ENCODE data around the gene GAS7. TPM values are rescaled to one million over a fixed set of nuclear protein-coding genes. Genes with fewer than 3 reads are reported as not detected.

GAS7 gene
- total and polyA plus RNA-seq, 2 of the 13 experiments (the other 11 are each of a cell fraction or from before 2014, with no cell fraction given) = 1.0 to 5.2 TPM

DNA sequence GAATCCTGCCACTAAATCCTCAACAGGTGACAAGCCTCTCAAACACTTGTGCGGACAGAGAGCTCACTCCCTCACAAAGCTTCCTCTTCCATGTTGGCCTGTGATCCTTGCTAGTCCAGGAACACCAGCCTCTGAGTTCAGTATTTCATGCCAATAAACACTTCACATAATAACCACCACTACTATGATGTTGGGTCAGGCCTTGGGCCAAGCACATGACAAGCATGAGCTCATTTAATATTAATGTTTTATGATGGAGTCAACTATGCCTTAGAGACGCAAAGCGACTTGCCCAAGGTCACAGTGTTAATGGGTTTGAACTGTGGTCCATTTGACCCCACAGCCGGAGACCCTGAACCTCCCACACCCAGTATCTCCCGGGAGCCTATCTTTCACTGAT is 129.1 kb downstream of the GAS7 start:
- DNase-seq (ENCODE audit: low spot score) = no peak
- CTCF ChIA-PET (ENCODE audit: low intra/inter-chr PET ratio, low total read pairs) = no interaction called here
- intact Hi-C loops (cut with micrococcal nuclease; ENCODE audit: unreplicated experiment) (no loop called here), in situ Hi-C loops (cut with HindIII; ENCODE audit: extremely low pct_ligation_motif_present, low pct_unique_long_range_greater_than_20kb) (no loop called here)
- Histone ChIP-seq H2AFZ (ENCODE audit: low read length) (no peak overlapping the region), H4K20me1 (ENCODE audit: insufficient read depth, low read length) (no peaks in the 10 kb centered on the region), H3K27ac (ENCODE audit: extremely low read length, insufficient read depth, low read length) (no peak overlapping the region), H3K4me2 (ENCODE audit: low read depth, low read length) (no peak overlapping the region), H3K4me3 (replicated peaks in 1 of 3; ENCODE audit: insufficient read depth in 1 of 3, low read depth in 2 of 3, low read length in 3 of 3) (no peak overlapping the region), H3K4me1 (ENCODE audit: insufficient read depth, low read length) (no peaks in the 10 kb centered on the region), H3K9ac (ENCODE audit: insufficient read depth, low read depth, low read length) (no peak overlapping the region), H3K79me2 (ENCODE audit: insufficient read depth, low read length) (no peaks in the 10 kb centered on the region), H3K36me3 (replicated peaks in 1 of 2; ENCODE audit: control insufficient read depth in 1 of 2, insufficient read depth in 2 of 2, low read length in 2 of 2) (no peaks in the 10 kb centered on the region), H3K9me3 (ENCODE audit: low read length) (0 out of 2 replicates have a peak, but pooled peaks cover 8% of the 10 kb centered on the region), H3K27me3 (ENCODE audit: control insufficient read depth in 1 of 2, insufficient read depth in 2 of 2, low read length in 2 of 2) (peaks cover 0 to 24% of the 10 kb centered on the region in 2 experiments; a peak in 2 of 5 replicates)
- BruUV-seq (replicated peaks) = no TSS peak
- POLR2A ChIA-PET = no interaction called here
- no peak for FAIRE-seq
- no peak for ATAC-seq
- TF ChIP-seq ZNF337 (CRISPR knock-in tag; IDR thresholded peaks at IDR 0.05; ENCODE audit: borderline replicate concordance, low read depth) (no peak), SYNCRIP (IDR thresholded peaks at IDR 0.05; ENCODE audit: insufficient read depth, low read depth, low read length) (no peak), SMARCE1 (IDR thresholded peaks at IDR 0.05; ENCODE audit: borderline replicate concordance) (no peak), GABPA (IDR thresholded peaks at IDR 0.05; ENCODE audit: low read depth, low read length) (no peak), GABPA (CRISPR knock-in tag; IDR thresholded peaks at IDR 0.05; ENCODE audit: low read depth) (no peak), EHMT2 (IDR thresholded peaks at IDR 0.05; ENCODE audit: borderline replicate concordance, low read depth, low read length) (no peak), GATAD1 (CRISPR knock-in tag; IDR thresholded peaks at IDR 0.05) (no peak), SNAI1 (CRISPR knock-in tag; IDR thresholded peaks at IDR 0.05; ENCODE audit: borderline replicate concordance) (no peak), NFRKB (IDR thresholded peaks at IDR 0.05) (no peak), ZNF138 (CRISPR knock-in tag; IDR thresholded peaks at IDR 0.05; ENCODE audit: low read depth) (no peak)
- TF ChIP-seq, protein P1, sequence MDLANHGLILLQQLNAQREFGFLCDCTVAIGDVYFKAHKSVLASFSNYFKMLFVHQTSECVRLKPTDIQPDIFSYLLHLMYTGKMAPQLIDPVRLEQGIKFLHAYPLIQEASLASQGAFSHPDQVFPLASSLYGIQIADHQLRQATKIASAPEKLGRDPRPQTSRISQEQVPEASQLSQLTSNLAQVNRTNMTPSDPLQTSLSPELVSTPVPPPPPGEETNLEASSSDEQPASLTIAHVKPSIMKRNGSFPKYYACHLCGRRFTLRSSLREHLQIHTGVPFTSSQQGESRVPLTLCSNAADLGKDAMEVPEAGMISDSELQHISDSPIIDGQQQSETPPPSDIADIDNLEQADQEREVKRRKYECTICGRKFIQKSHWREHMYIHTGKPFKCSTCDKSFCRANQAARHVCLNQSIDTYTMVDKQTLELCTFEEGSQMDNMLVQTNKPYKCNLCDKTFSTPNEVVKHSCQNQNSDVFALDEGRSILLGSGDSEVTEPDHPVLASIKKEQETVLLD (CRISPR knock-in tag; IDR thresholded peaks at IDR 0.05; ENCODE audit: low read depth) = no peak
- TF ChIP-seq, protein P2, sequence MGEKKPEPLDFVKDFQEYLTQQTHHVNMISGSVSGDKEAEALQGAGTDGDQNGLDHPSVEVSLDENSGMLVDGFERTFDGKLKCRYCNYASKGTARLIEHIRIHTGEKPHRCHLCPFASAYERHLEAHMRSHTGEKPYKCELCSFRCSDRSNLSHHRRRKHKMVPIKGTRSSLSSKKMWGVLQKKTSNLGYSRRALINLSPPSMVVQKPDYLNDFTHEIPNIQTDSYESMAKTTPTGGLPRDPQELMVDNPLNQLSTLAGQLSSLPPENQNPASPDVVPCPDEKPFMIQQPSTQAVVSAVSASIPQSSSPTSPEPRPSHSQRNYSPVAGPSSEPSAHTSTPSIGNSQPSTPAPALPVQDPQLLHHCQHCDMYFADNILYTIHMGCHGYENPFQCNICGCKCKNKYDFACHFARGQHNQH (CRISPR knock-in tag; IDR thresholded peaks at IDR 0.05) = no peak
- TF ChIP-seq, protein P3, sequence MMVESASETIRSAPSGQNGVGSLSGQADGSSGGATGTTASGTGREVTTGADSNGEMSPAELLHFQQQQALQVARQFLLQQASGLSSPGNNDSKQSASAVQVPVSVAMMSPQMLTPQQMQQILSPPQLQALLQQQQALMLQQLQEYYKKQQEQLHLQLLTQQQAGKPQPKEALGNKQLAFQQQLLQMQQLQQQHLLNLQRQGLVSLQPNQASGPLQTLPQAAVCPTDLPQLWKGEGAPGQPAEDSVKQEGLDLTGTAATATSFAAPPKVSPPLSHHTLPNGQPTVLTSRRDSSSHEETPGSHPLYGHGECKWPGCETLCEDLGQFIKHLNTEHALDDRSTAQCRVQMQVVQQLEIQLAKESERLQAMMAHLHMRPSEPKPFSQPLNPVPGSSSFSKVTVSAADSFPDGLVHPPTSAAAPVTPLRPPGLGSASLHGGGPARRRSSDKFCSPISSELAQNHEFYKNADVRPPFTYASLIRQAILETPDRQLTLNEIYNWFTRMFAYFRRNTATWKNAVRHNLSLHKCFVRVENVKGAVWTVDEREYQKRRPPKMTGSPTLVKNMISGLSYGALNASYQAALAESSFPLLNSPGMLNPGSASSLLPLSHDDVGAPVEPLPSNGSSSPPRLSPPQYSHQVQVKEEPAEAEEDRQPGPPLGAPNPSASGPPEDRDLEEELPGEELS (CRISPR knock-in tag; IDR thresholded peaks at IDR 0.05) = no peak
- TF ChIP-seq, protein P4, sequence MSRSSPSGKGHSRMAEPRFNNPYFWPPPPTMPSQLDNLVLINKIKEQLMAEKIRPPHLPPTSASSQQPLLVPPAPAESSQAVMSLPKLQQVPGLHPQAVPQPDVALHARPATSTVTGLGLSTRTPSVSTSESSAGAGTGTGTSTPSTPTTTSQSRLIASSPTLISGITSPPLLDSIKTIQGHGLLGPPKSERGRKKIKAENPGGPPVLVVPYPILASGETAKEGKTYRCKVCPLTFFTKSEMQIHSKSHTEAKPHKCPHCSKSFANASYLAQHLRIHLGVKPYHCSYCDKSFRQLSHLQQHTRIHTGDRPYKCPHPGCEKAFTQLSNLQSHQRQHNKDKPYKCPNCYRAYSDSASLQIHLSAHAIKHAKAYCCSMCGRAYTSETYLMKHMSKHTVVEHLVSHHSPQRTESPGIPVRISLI (CRISPR knock-in tag; IDR thresholded peaks at IDR 0.05; ENCODE audit: borderline replicate concordance) = no peak
- TF ChIP-seq, protein P5, sequence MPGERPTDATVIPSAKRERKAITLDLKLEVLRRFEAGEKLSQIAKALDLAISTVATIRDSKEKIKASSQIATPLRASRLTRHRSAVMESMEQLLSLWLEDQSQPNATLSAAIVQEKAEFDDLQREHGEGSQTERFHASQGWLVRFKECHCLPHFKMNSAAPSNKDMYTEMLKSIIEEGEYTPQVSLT (CRISPR knock-in tag; IDR thresholded peaks at IDR 0.05; ENCODE audit: borderline replicate concordance, low read depth) = no peak
- WGBS (ENCODE audit: low lambda C conversion rate) = 20% methylated on average over 5 of the region's 5 CpGs
